ENCODE data around the gene RPL34.
"Not testable (repeated sequence)": the region's sequence is repeated elsewhere in the genome, so short reads cannot be mapped to it uniquely, and the experiment has no call there.

Gene RPL34

DNA sequence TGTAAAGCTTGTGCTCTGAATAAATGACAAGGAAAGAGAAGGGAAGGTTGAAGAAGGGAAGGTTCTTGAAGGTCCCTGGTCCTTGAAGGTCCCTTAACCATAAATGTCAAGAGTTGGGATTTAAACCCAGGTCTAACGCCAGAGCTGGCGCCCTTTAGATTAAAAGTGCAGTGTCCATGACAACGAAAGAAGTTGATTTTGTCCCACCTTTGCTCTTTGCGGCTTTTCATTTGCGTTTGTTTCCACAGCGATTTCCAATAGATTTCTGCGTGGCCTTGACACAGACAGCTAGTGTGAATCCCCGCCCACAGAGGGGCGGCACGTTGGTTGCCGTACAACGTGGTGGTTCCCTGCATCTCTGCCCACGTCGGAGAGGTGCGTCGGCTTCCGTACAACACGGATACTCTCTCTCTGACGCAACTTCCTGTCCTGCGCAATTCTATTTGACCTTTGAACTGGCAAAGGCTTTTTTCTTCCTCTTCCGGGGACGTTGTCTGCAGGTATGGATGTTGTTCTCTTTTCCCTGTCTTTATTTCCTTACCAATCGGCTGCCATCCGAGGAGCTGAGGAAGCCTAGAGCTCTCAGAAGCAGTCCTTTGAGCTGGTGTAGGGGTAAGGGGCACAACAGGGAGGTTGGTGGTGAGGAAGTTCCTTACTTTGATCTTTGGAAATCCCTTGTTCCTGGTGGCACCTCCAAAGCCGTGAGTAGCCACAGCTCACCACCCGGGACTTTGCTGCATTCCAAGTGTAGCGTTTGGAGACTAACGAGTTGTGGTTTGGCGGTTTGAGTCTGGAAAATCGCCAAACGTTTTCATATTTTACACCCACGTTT lies at the start of gene RPL34:
Gene RPL34 (plus strand): TSS at position 476 of the 832 bp plus-strand sequence. CDS start 1,384 bp downstream, outside the sequence.
- DNase-seq = peak; percentile 98

GRCh38 chr4:108570993-108571569 lies 49.3 kb upstream of the RPL34 start:
- no peak for DNase-seq

DNA sequence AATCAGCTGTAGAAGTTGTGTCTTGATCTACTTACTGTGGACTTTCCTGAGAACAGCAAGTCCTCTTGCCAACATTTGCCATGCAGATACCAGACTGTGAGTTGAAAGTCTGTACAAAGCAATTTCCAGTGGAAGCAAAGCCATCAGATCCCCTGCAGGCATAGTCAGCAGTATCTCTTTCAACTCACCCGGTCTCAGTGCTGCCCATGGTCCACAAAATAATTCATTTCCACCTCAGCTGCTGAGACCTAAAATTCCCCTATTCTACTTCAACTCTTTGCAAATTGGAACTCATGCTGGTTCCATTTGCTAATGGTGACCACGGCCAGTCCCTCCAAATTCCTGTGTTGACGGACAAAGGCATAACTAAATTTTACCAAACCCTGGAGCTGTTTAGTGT lies 46.0 kb upstream of the RPL34 start:
- no peak for DNase-seq

DNA sequence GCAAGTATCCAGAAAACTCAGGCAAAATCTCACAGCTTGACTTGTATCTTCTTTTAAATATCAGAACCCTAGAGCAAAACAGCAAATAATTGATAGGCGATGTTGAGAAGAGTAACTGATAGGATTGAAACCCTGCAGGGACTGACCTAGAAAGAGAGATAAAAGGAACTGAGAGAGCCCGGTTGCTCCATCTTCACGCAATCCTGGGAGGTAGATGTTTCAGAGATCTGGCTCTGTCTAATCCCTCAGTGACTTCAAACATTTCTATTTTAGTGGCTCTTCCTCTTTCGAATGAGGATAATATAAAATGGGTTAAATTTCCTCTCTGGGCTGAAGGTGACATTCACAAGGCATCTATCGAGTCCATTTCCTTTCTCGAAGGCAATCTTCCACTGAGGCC lies 39.3 kb upstream of the RPL34 start:
- no peak for DNase-seq

- no peak for DNase-seq
Observed at GRCh38 chr4:108586778-108587177, 33.6 kb upstream of the RPL34 start.

- DNase-seq = no peak
Observed at GRCh38 chr4:108588878-108589277, 31.5 kb upstream of the RPL34 start.

DNA sequence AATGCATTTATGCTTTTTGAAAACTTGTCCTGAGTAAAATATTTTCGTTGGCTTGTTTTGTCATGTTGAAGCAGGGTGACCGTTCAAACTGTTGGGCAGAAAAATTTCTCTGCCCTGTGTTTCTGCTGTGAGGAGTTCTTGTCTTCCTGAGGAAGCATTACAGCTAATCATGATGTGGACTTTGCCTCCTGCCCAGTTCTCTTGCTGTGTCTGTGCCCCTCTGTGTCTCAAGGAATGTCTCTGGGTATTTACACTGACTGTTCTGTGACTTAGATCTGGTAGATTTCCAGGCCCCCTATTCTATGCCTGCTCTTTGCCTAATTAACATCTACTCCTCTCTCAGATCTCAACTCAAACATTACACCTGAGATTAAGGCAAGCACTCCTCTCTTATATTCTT lies 30.4 kb upstream of the RPL34 start:
- no peak for DNase-seq

- no peak for DNase-seq
Observed at GRCh38 chr4:108590776-108591175, 29.6 kb upstream of the RPL34 start.

GRCh38 chr4:108592674-108592986 lies 27.7 kb upstream of the RPL34 start:
- DNase-seq = no peak

DNA sequence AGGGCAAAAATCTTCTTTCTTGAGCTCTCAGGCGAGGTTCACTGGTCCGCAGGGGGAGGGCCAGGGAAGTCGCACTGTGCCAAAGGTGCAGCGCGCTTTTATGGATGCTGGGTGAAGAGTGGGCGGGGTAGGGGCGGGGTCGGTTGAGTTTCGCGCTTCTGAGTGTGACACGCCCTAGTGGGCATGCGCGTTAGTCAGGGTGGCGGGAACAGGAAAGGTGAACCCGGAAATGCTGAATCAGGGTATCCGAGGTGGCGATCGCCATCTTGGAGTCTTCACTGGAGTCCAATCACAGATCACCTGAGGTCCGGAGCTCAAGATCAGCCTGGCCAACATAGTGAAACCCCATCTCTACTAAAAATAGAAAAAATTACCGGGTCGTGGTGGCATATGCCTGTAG lies 26.1 kb upstream of the RPL34 start:
- not testable (repeated sequence) for DNase-seq

- no peak for DNase-seq
Observed at GRCh38 chr4:108596344-108596743, 24.0 kb upstream of the RPL34 start.

DNA sequence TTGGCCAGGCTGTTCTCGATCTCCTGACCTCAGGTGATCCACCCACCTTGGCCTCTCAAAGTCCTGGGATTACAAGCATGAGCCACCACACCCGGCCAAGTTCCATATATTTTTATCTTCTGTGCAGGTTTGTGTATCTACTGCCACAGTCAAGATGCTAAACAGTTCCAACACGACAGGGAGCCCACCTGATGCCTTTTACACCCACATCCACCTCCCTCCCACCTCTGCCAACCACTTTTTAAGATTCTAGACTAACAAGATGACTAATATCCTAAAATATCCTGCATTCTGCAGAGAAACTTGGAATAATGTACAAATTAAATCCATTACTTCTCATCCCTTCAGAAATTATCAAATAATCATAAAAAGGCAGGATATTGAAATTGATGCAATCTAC lies 19.3 kb upstream of the RPL34 start:
- DNase-seq = no peak

DNA sequence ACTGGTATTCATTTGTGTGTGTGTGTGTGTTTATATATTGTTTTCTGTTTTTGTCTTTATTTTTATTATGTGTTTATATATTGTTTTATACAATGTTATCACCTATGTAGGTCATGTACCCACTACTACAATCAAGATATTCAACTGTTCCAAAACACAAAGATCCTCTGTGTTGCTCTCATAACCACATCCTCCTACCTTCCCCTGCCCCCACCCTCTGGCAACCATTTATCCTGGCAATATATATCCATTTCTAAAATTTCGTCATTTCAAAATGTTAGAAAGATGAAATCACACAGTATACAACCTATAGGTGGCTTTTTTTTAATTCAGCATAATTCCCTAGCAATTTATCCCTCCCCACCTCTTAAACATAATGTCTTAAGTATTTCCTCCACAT lies 18.8 kb upstream of the RPL34 start:
- DNase-seq = no peak

DNA sequence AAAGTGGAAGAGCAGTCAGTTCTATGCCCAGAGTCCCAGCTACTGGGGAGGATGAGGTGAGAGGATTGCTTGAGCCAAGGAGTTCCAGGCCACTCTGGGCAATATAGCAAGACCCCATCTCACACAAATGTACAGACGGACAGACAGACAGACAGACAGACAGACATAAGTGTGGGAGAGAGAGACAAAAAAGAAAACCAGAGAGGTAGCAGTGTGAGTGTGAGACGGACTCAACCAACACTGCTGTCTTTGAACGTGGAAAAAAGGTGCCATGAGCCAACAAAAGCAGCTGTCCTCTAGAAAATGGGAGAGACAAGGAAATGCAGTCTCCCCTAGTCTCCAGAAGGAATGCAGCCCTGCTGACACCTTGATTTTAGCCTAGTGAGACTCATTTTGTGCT lies 18.2 kb upstream of the RPL34 start:
- DNase-seq = no peak

GRCh38 chr4:108607079-108607815 lies 13.1 kb upstream of the RPL34 start:
- DNase-seq = no peak

- no peak for DNase-seq
Observed at GRCh38 chr4:108611365-108611764, 9.0 kb upstream of the RPL34 start.

GRCh38 chr4:108612365-108612764 lies 8.0 kb upstream of the RPL34 start:
- no peak for DNase-seq

- peak; percentile 36 for DNase-seq
Observed at GRCh38 chr4:108619372-108620100, 840 bp upstream of the RPL34 start.

GRCh38 chr4:108620933-108621905 lies 843 bp downstream of the RPL34 start:
- no peak for DNase-seq

DNA sequence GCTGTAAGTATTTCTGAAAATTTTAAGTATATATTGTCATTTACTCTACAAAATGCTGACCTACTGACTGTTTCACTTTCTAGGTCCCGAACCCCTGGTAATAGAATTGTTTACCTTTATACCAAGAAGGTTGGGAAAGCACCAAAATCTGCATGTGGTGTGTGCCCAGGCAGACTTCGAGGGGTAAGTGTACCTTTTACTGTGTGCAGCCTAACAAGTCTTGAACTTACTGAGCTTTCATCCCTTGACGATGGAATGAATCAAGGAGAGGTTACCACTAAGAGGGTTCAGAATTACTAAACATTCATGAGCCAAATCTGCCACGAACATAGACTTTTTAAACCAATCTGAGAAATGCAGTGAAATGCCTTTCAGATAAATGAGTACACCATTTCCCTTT lies 1.6 kb downstream of the RPL34 start:
- peak; percentile 29 for DNase-seq

DNA sequence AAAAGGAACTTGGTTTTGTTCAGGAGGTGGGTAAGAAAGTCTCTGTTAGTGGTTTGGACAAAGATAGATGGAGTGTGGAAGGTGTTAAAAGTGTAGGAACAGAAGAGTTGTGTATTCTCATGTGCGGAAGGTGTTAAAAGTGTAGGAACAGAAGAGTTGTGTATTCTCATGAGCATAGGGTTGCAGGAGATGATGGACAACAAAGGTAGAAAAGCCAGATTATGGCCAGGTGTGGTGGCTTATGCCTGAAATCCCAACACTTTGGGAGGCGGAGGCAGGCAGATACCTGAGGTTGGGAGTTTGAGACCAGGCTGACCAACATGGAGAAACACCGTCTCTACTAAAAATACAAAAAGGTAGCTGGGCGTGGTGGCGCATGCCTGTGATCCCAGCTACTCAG lies 2.5 kb downstream of the RPL34 start:
- DNase-seq = no peak
